ENCODE data around the gene MMP11.

Gene MMP11

DNA sequence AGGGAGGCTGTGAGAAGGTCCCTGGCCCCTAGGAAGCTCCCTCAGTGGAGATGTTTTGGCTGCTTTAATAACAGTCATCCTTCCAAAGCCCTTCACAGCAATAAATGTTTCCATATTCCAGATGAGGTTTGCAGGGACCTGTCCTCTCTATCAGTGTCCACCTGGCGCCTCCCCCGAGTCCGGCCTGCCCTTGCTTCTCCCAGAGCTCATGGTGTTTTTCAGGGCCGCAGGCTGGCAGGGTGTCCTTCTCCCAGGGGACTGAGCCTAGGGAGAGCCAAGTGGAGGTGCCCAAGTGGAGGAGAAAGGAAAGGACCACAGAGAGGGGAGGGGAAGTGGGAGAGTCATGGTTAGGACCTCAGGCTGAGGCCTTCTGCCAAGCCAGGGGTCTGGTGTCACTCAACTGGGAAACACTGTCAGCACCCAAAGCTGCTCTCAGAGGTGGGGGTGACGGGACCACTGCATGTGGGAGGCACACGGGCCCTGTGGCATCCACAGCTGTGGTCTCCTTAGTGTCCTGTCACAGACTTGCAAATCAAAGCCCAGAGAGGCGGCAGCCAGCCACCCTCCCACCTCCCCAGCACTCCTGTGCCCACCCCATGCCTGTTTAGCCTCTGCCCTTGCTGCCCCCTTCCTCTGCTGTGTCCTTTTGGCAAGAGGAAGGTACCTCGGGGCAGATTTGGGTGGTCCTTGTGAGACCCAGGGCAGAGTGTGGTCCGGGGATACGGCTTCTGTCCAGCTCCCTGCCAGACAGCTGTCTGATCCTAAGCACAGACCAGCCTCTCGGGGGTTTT lies 59.8 kb downstream of the MMP11 start:
- DNase-seq = no peak

DNA sequence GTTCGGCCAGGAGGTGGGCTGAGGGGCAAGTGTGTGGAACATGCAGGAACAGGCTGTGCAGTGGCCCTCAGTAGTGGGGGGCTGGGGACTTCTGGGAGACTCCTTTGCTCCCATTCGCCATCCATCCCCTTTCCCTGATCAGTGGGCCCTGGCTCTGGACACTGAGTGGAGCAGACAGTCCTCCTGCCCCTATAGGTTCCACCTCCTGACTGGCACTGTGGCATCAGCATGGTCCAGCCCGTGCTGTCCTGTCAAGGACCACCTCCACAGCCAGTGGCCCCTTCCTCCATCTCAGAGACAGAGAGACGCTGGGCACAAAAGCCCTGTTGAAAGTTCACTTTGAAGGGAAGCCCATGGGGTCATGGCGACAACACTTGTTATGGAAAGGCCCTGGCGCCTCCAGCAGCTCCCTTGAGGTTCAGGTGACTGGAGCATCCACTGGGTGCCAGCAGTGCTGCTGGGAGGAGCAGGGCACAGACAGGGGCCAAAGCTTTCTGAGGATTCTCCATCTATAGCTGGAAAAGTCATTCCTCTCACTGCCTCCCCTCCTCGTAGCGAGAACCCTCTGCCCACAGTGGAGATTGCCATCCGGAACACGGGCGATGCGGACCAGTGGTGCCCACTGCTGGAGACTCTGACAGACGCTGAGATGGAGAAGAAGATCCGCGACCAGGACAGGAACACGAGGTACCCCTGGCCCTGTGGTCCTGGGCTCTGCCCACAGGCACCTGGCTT lies 60.5 kb downstream of the MMP11 start:
- DNase-seq = no peak
